MM.1S (cell line): ENCODE data around the gene TCF25.

Source experiments
- EZH2 ChIP-seq: fragments of 300-600 bp; sonication (generic); optimal IDR thresholded peaks from 2 replicates; pipeline ENCODE3; 2017; ENCODE audit warnings: low read depth, mild to moderate bottlenecking, antibody characterized with exemption, low read length, mixed read lengths
- EZH2phosphoT487 ChIP-seq: fragments of 300-600 bp; sonication (generic); IDR thresholded peaks from 2 replicates; pipeline ENCODE4 v1.6.1; 2018; ENCODE audit warnings: antibody characterized with exemption, low read length
- TF ChIP-seq, protein P1 (sequence below): fragments of 300-600 bp; sonication (generic); IDR thresholded peaks from 2 replicates; pipeline ENCODE4 v1.5.1; 2016; ENCODE audit warnings: antibody characterized with exemption, low read length, mixed read lengths

DNA sequence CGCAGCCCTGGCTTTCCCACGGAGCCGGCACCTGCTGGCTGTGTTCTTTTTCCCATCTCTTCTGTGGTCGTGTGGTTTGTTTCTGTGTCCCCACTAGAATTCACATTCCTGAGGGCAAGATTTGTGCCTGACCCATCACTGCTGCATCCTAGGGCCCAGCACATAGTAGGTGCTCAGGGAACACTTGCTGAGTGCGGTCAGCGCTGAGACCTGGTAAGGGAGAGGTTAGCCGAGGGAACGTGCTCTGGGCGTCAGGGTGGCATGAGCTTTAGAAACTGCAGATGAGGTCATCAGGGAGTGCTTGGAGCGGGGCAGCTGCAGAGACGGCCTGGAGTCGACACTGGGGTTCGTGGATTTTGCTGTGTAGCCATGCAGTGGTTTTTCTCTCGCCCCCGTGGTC lies 81.1 kb downstream of the TCF25 start:
- TF ChIP-seq, protein P1, sequence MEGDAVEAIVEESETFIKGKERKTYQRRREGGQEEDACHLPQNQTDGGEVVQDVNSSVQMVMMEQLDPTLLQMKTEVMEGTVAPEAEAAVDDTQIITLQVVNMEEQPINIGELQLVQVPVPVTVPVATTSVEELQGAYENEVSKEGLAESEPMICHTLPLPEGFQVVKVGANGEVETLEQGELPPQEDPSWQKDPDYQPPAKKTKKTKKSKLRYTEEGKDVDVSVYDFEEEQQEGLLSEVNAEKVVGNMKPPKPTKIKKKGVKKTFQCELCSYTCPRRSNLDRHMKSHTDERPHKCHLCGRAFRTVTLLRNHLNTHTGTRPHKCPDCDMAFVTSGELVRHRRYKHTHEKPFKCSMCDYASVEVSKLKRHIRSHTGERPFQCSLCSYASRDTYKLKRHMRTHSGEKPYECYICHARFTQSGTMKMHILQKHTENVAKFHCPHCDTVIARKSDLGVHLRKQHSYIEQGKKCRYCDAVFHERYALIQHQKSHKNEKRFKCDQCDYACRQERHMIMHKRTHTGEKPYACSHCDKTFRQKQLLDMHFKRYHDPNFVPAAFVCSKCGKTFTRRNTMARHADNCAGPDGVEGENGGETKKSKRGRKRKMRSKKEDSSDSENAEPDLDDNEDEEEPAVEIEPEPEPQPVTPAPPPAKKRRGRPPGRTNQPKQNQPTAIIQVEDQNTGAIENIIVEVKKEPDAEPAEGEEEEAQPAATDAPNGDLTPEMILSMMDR: no peak
- TF ChIP-seq EZH2 (no peak), EZH2phosphoT487 (no peak)
